ENCODE data around the gene PP2D1. TPM values are rescaled to one million over a fixed set of nuclear protein-coding genes. Genes with fewer than 3 reads are reported as not detected.

PP2D1 gene
- total and polyA plus RNA-seq, 9 of the 15 experiments (the other 6 are each of a cell fraction or from before 2014, with no cell fraction given) = 0.07 to 0.10 TPM; not detected in 7

DNA sequence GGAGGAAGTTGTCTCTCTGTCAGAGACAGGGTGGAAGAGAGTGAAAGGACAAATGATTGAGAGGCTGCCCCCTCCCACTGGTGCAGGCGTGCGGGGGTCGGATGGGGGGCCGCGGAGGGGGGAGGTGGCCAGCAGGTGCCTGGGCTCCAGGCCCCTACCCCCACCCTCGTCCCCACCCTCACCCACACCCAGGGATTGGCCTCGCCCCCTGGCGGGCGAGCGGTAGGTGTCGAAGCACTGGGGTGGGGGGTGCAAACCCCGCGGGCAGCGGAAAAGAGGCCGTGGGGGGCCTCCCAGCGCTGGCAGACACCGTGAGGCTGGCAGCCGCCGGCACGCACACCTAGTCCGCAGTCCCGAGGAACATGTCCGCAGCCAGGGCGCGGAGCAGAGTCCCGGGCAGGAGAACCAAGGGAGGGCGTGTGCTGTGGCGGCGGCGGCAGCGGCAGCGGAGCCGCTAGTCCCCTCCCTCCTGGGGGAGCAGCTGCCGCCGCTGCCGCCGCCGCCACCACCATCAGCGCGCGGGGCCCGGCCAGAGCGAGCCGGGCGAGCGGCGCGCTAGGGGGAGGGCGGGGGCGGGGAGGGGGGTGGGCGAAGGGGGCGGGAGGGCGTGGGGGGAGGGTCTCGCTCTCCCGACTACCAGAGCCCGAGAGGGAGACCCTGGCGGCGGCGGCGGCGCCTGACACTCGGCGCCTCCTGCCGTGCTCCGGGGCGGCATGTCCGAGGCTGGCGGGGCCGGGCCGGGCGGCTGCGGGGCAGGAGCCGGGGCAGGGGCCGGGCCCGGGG lies 27.9 kb upstream of the PP2D1 start, which contains the start of gene KAT2B (continued):
- TF ChIP-seq FOXA1 (IDR thresholded peaks at IDR 0.05; ENCODE audit: borderline replicate concordance) (no peak), BRD9 (IDR thresholded peaks at IDR 0.05; ENCODE audit: low read depth, partially characterized antibody) (no peak), RAD21 (CRISPR knock-in tag; conservative IDR thresholded peaks at IDR 0.05 in 1 of 2, IDR thresholded peaks at IDR 0.05 in 1 of 2) (peak; percentile 57 to 65), ZBTB17 (CRISPR knock-in tag; IDR thresholded peaks at IDR 0.05) (0 out of 2 replicates have a peak, but pooled peaks have one; percentile 37), PCBP2 (IDR thresholded peaks at IDR 0.05; ENCODE audit: low read depth, low read length, poor library complexity, severe bottlenecking) (no peak), RAD51 (IDR thresholded peaks at IDR 0.05; ENCODE audit: borderline replicate concordance, low read depth) (no peak; the same call in 1 of the 2 replicates), CEBPG (CRISPR knock-in tag; IDR thresholded peaks at IDR 0.05) (no peak), CEBPG (tag; conservative IDR thresholded peaks at IDR 0.05 in 1 of 2, IDR thresholded peaks at IDR 0.05 in 1 of 2) (no peak), KDM4B (IDR thresholded peaks at IDR 0.05; ENCODE audit: borderline replicate concordance in 2 of 2, low read depth in 1 of 2) (peak in 1 of 2 experiments; percentile 65; a peak in 1 of 4 replicates), NR1H2 (CRISPR knock-in tag; IDR thresholded peaks at IDR 0.05) (no peak), ERF (CRISPR knock-in tag; IDR thresholded peaks at IDR 0.05) (no peak), ZNF253 (CRISPR knock-in tag; conservative IDR thresholded peaks at IDR 0.05) (no peak), SIN3B (IDR thresholded peaks at IDR 0.05; ENCODE audit: low read depth) (no peak), FOXK2 (conservative IDR thresholded peaks at IDR 0.05 in 1 of 2, IDR thresholded peaks at IDR 0.05 in 1 of 2; ENCODE audit: low read depth in 2 of 2) (0 out of 4 replicates have a peak, but pooled peaks have one; percentile 19 to 34), CBFB (CRISPR knock-in tag; IDR thresholded peaks at IDR 0.05) (no peak), ZNF589 (CRISPR knock-in tag; IDR thresholded peaks at IDR 0.05; ENCODE audit: low read depth) (no peak)
- TF ChIP-seq, protein P1, sequence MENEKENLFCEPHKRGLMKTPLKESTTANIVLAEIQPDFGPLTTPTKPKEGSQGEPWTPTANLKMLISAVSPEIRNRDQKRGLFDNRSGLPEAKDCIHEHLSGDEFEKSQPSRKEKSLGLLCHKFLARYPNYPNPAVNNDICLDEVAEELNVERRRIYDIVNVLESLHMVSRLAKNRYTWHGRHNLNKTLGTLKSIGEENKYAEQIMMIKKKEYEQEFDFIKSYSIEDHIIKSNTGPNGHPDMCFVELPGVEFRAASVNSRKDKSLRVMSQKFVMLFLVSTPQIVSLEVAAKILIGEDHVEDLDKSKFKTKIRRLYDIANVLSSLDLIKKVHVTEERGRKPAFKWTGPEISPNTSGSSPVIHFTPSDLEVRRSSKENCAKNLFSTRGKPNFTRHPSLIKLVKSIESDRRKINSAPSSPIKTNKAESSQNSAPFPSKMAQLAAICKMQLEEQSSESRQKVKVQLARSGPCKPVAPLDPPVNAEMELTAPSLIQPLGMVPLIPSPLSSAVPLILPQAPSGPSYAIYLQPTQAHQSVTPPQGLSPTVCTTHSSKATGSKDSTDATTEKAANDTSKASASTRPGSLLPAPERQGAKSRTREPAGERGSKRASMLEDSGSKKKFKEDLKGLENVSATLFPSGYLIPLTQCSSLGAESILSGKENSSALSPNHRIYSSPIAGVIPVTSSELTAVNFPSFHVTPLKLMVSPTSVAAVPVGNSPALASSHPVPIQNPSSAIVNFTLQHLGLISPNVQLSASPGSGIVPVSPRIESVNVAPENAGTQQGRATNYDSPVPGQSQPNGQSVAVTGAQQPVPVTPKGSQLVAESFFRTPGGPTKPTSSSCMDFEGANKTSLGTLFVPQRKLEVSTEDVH (IDR thresholded peaks at IDR 0.05; ENCODE audit: low read depth, partially characterized antibody) = no peak
- TF ChIP-seq, protein P2, sequence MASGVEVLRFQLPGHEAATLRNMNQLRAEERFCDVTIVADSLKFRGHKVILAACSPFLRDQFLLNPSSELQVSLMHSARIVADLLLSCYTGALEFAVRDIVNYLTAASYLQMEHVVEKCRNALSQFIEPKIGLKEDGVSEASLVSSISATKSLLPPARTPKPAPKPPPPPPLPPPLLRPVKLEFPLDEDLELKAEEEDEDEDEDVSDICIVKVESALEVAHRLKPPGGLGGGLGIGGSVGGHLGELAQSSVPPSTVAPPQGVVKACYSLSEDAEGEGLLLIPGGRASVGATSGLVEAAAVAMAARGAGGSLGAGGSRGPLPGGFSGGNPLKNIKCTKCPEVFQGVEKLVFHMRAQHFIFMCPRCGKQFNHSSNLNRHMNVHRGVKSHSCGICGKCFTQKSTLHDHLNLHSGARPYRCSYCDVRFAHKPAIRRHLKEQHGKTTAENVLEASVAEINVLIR (CRISPR knock-in tag; IDR thresholded peaks at IDR 0.05) = no peak
- TF ChIP-seq, protein P3, sequence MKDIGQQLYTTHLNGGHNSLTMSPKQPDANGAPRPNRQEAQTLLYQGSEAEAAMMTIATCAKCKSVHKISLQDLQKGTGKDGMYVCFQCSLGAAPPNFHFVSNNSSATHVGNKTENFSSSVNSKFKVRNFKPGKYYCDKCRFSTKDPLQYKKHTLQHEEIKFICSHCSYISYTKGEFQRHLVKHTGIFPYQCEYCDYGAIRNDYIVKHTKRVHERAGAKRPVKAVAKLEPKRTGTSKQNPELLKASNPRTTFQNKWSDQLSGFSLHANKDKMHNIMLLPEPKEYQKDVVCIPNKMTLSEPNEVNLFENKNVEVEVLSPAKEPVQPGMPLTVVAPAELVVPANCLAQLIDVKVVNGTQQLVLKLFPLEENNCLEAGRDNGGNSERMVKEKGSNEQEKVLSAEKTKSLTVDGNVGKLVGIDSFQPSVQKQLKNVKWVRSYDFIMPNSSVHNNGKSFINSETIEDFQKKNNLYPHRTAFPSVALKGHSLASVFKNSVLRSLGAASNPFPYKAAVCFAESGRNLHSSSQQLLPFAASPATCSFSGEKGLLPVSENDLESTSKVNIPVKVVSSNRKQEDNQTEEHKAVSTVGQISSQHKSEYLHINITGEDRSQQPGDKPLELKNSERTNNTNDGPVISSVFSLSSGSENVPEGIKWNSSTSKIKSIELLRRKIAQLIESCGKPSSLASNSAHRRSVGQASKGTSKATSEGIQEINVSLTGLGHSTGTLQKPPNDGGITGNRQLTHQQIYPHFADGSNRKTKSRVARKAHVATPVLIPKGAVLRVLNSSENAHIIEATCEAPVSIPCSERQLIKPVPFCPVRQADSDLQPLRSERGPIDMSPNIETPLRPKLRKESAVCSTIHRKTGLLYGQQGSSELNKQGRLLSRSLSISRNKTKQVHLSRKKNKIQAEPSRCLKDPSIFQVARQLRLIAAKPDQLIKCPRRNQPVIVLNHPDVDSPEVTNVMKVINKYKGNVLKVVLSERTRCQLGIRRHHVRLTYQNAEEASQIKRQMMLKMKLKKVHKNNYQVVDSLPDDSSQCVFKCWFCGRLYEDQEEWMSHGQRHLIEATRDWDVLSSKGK (CRISPR knock-in tag; IDR thresholded peaks at IDR 0.05) = no peak

All from K562 (cell line).